Mammary epithelial cell (primary cell): ENCODE measurements around the gene ARPC1A.
"Not testable (repeated sequence)": the region's sequence is repeated elsewhere in the genome, so short reads cannot be mapped to it uniquely, and the experiment has no call there.

Experiments used
- CTCF ChIP-seq, 2 donors: IDR thresholded peaks in 1 of 2; conservative IDR thresholded peaks in 1 of 2; 2 replicates each; pipeline ENCODE4 v1.5.1; 2011 to 2012; ENCODE audit warnings: inconsistent platforms in 2 of 2, low read length in 2 of 2, mild to moderate bottlenecking in 2 of 2, control low read depth in 1 of 2, low read depth in 1 of 2; ENCODE audit not compliant: insufficient read depth in 1 of 2; ENCODE audit errors: extremely low read depth in 1 of 2
- EZH2 ChIP-seq: IDR thresholded peaks from 2 replicates; pipeline ENCODE4 v1.6.1; 2012; ENCODE audit warnings: low read length, inconsistent platforms, borderline replicate concordance

GRCh38 chr7:99379693-99380031 lies 54.0 kb downstream of the ARPC1A start:
- not testable (repeated sequence) for TF ChIP-seq CTCF (conservative IDR thresholded peaks at IDR 0.05 in 1 of 2, IDR thresholded peaks at IDR 0.05 in 1 of 2; ENCODE audit: extremely low read depth in 1 of 2, insufficient read depth in 1 of 2, low read depth in 1 of 2, low read length in 2 of 2); EZH2
